SK-N-SH (cell line): ENCODE results near the gene KLHL41. TPM values are rescaled to one million over a fixed set of nuclear protein-coding genes. Genes with fewer than 3 reads are reported as not detected.

Experiments used
- CTCF ChIA-PET: fragments of 300-600, 350-600 bp; formaldehyde crosslinking; extraction: SDS; loops from one replicate; lab custom pipeline; 2021; lab: Yijun Ruan, JAX
- POLR2A ChIA-PET: fragments of 350-600 bp; sonication (Branson Sonifier 250); formaldehyde crosslinking; extraction: SDS; loops from one replicate; lab custom pipeline; 2020; ENCODE audit warnings: antibody characterized with exemption, inconsistent platforms; lab: Yijun Ruan, JAX
- DNase-seq: peaks from one replicate; pipeline ENCODE4 v3.0.0; 2012
- H2AFZ ChIP-seq: fragments of 200-600 bp; sonication (generic); 2 replicates; pipeline ENCODE4 v1.8.1; 2016; ENCODE audit warnings: antibody characterized with exemption, mild to moderate bottlenecking, low read depth
- H3F3A ChIP-seq: fragments of 200-600 bp; sonication (generic); replicated peaks from 2 replicates; pipeline ENCODE3; 2016; ENCODE audit warnings: antibody characterized with exemption, mild to moderate bottlenecking; ENCODE audit not compliant: insufficient read depth
- H3K27ac ChIP-seq, 2 experiments: fragments of 200-500 bp in 1 of 2; fragments of 200-600 bp in 1 of 2; sonication (Bioruptor generic) in 1 of 2; sonication (generic), shearing (Covaris generic) in 1 of 2; 2 replicates each; pipeline versions ENCODE4 v1.5.1 to v1.6.1; 2014 to 2016; ENCODE audit warnings: low read depth in 2 of 2, inconsistent platforms in 1 of 2, low read length in 1 of 2, mild to moderate bottlenecking in 1 of 2, mixed read lengths in 1 of 2
- H3K27me3 ChIP-seq: fragments of 200-600 bp; sonication (generic), shearing (Covaris generic); 2 replicates; pipeline ENCODE4 v1.6.1; 2016; ENCODE audit warnings: mixed run types; ENCODE audit not compliant: insufficient read depth
- H3K36me3 ChIP-seq, 2 experiments: fragments of 200-500 bp in 1 of 2; fragments of 200-600 bp in 1 of 2; sonication (Bioruptor generic) in 1 of 2; sonication (generic) in 1 of 2; replicated peaks in 1 of 2; 2 replicates each; pipeline versions ENCODE3 to v1.5.1; 2014 to 2016; ENCODE audit warnings: low read length in 1 of 2, mild to moderate bottlenecking in 1 of 2; ENCODE audit not compliant: insufficient read depth in 2 of 2, control insufficient read depth in 1 of 2
- H3K4me1 ChIP-seq, 2 experiments: fragments of 200-500 bp in 1 of 2; fragments of 200-600 bp in 1 of 2; sonication (Bioruptor generic) in 1 of 2; sonication (generic), shearing (Covaris generic) in 1 of 2; 2 replicates each; pipeline versions ENCODE4 v1.5.1 to v1.6.1; 2014 to 2016; ENCODE audit warnings: low read depth in 1 of 2, low read length in 1 of 2, mixed run types in 1 of 2; ENCODE audit not compliant: insufficient read depth in 2 of 2, control insufficient read depth in 1 of 2
- H3K4me2 ChIP-seq: fragments of 200-600 bp; sonication (generic), shearing (Covaris generic); 2 replicates; pipeline ENCODE4 v1.6.1; 2017; ENCODE audit warnings: mixed run types
- H3K4me3 ChIP-seq, 2 experiments: fragments of 200-500 bp in 1 of 2; fragments of 200-600 bp in 1 of 2; sonication (Bioruptor generic) in 1 of 2; sonication (generic), shearing (Covaris generic) in 1 of 2; 2 replicates each; pipeline versions ENCODE4 v1.5.1 to v1.8.1; 2014 to 2016; ENCODE audit warnings: low read depth in 2 of 2, inconsistent platforms in 1 of 2, low read length in 1 of 2, mild to moderate bottlenecking in 1 of 2, mixed read lengths in 1 of 2, moderate library complexity in 1 of 2
- H3K79me2 ChIP-seq: fragments of 200-600 bp; sonication (generic); 2 replicates; pipeline ENCODE4 v1.8.1; 2017; ENCODE audit warnings: mild to moderate bottlenecking; ENCODE audit not compliant: insufficient read depth
- H3K9ac ChIP-seq: fragments of 200-600 bp; sonication (generic); 2 replicates; pipeline ENCODE4 v1.6.1; 2017; ENCODE audit warnings: mixed run types
- H3K9me2 ChIP-seq: fragments of 200-600 bp; sonication (generic); 2 replicates; pipeline ENCODE4 v1.6.1; 2017; ENCODE audit warnings: mixed run types
- H3K9me3 ChIP-seq: fragments of 200-600 bp; sonication (generic); 2 replicates; pipeline ENCODE4 v1.6.1; 2017; ENCODE audit warnings: mixed run types, mild to moderate bottlenecking, moderate library complexity
- H4K20me1 ChIP-seq: fragments of 200-600 bp; sonication (generic); 2 replicates; pipeline ENCODE4 v1.6.1; 2017; ENCODE audit warnings: mild to moderate bottlenecking, mixed run types; ENCODE audit not compliant: insufficient read depth
- CHD2 ChIP-seq: fragments of 150-350 bp; IDR thresholded peaks from 2 replicates; pipeline ENCODE4 v1.6.1; 2018; ENCODE audit warnings: low read length; ENCODE audit not compliant: partially characterized antibody
- EZH2phosphoT487 ChIP-seq: fragments of 200-600 bp; sonication (generic); IDR thresholded peaks from 2 replicates; pipeline ENCODE4 v1.6.1; 2017; ENCODE audit warnings: low read depth, mixed run types, mild to moderate bottlenecking, antibody characterized with exemption, moderate library complexity, borderline replicate concordance
- FOSL2 ChIP-seq: IDR thresholded peaks from 2 replicates; pipeline ENCODE4 v1.4.0; 2012; ENCODE audit warnings: low read depth, mild to moderate bottlenecking, moderate library complexity, borderline replicate concordance
- FOXJ3 ChIP-seq: sonication (generic); formaldehyde crosslinking; IDR thresholded peaks from 2 replicates; pipeline ENCODE4 v1.5.1; 2020; ENCODE audit warnings: mild to moderate bottlenecking, missing genetic modification reagents
- FOXM1 ChIP-seq: IDR thresholded peaks from 2 replicates; pipeline ENCODE4 v1.4.0; 2012; ENCODE audit warnings: low read depth, mild to moderate bottlenecking
- GATA2 ChIP-seq: sonication (generic); formaldehyde crosslinking; IDR thresholded peaks from 2 replicates; pipeline ENCODE4 v1.5.0; 2020; ENCODE audit warnings: mild to moderate bottlenecking, missing genetic modification reagents
- MEF2A ChIP-seq: IDR thresholded peaks from 2 replicates; pipeline ENCODE4 v1.4.0; 2012; ENCODE audit warnings: low read depth, borderline replicate concordance
- NFIC ChIP-seq: IDR thresholded peaks from 2 replicates; pipeline ENCODE4 v1.4.0; 2012; ENCODE audit warnings: borderline replicate concordance
- RCOR1 ChIP-seq: fragments of 150-350 bp; IDR thresholded peaks from 2 replicates; pipeline ENCODE4 v1.6.1; 2017; ENCODE audit warnings: antibody characterized with exemption, low read length
- SIN3A ChIP-seq: IDR thresholded peaks from 2 replicates; pipeline ENCODE4 v1.6.1; 2012; ENCODE audit warnings: low read depth, mild to moderate bottlenecking, low read length, moderate library complexity, borderline replicate concordance
- SMC3 ChIP-seq: IDR thresholded peaks from 2 replicates; pipeline ENCODE4 v1.6.1; 2012; ENCODE audit warnings: low read depth, low read length, improper control_type of control experiment
- YY1 ChIP-seq: IDR thresholded peaks from 2 replicates; pipeline ENCODE4 v1.4.0; 2012; ENCODE audit warnings: low read depth, mild to moderate bottlenecking
- WGBS: methylation state at CpG from one replicate; pipeline ENCODE4 v1.1.6; 2017; ENCODE audit warnings: low lambda C conversion rate; 5-methylcytosine and 5-hydroxymethylcytosine counted together
- polyA plus RNA-seq, 3 experiments: library from polyadenylated mRNA; depleted of rRNA; stranded (reverse); fragments of >200 nt; gene quantifications; 2 replicates each; pipeline ENCODE4 v1.2.3, GENCODE V29; 2012
- TF ChIP-seq, protein P1 (sequence below): fragments of 200-600 bp; sonication (generic); IDR thresholded peaks from 2 replicates; pipeline ENCODE4 v1.6.1; 2017; ENCODE audit warnings: antibody characterized with exemption, mild to moderate bottlenecking, moderate library complexity
- TF ChIP-seq, protein P2 (sequence below): IDR thresholded peaks from 2 replicates; pipeline ENCODE4 v1.6.1; 2012; ENCODE audit warnings: mild to moderate bottlenecking, low read depth, low read length, moderate library complexity

KLHL41 gene
- polyA plus RNA-seq, 1 of the 3 experiments (the other 2 are of a cell fraction) = 0.26 TPM

DNA sequence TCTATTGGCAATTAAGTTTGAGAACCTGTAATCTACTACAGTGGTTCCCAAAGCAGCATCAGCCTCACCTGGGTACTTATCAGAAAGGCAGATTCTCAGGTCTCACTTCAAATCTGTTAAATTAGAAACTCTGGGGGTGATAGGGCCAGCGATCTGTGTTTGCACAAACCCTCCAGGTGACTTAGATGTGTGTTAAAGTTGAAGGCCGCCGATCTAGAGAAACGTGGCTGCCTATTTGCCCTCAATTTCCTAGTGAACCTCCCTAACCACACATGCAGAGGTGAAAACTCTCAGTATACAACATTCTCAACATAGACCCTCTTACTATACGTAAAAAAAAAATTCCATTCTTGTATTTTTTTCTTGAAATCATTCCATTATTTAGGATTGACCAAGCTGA, 14.2 kb downstream of the KLHL41 start:
- H3K79me2 ChIP-seq = no peaks in the 10 kb centered on the region
- no peaks in the 10 kb centered on the region for H3K9me2 ChIP-seq
- TF ChIP-seq YY1 = no peak
- TF ChIP-seq, protein P1, sequence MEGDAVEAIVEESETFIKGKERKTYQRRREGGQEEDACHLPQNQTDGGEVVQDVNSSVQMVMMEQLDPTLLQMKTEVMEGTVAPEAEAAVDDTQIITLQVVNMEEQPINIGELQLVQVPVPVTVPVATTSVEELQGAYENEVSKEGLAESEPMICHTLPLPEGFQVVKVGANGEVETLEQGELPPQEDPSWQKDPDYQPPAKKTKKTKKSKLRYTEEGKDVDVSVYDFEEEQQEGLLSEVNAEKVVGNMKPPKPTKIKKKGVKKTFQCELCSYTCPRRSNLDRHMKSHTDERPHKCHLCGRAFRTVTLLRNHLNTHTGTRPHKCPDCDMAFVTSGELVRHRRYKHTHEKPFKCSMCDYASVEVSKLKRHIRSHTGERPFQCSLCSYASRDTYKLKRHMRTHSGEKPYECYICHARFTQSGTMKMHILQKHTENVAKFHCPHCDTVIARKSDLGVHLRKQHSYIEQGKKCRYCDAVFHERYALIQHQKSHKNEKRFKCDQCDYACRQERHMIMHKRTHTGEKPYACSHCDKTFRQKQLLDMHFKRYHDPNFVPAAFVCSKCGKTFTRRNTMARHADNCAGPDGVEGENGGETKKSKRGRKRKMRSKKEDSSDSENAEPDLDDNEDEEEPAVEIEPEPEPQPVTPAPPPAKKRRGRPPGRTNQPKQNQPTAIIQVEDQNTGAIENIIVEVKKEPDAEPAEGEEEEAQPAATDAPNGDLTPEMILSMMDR = no peak
- TF ChIP-seq SMC3 = no peak
- no peak for TF ChIP-seq SIN3A
- no peak for TF ChIP-seq RCOR1
- no peak for TF ChIP-seq FOXM1
- TF ChIP-seq CHD2 = no peak
- no peak for TF ChIP-seq MEF2A
- no peak for TF ChIP-seq FOSL2
- TF ChIP-seq FOXJ3 (CRISPR knock-in tag) = no peak
- no peak for TF ChIP-seq NFIC
- TF ChIP-seq, protein P2, sequence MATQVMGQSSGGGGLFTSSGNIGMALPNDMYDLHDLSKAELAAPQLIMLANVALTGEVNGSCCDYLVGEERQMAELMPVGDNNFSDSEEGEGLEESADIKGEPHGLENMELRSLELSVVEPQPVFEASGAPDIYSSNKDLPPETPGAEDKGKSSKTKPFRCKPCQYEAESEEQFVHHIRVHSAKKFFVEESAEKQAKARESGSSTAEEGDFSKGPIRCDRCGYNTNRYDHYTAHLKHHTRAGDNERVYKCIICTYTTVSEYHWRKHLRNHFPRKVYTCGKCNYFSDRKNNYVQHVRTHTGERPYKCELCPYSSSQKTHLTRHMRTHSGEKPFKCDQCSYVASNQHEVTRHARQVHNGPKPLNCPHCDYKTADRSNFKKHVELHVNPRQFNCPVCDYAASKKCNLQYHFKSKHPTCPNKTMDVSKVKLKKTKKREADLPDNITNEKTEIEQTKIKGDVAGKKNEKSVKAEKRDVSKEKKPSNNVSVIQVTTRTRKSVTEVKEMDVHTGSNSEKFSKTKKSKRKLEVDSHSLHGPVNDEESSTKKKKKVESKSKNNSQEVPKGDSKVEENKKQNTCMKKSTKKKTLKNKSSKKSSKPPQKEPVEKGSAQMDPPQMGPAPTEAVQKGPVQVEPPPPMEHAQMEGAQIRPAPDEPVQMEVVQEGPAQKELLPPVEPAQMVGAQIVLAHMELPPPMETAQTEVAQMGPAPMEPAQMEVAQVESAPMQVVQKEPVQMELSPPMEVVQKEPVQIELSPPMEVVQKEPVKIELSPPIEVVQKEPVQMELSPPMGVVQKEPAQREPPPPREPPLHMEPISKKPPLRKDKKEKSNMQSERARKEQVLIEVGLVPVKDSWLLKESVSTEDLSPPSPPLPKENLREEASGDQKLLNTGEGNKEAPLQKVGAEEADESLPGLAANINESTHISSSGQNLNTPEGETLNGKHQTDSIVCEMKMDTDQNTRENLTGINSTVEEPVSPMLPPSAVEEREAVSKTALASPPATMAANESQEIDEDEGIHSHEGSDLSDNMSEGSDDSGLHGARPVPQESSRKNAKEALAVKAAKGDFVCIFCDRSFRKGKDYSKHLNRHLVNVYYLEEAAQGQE = no peak
- no peak for TF ChIP-seq GATA2 (CRISPR knock-in tag)
- H2AFZ ChIP-seq = no peak overlapping the region
- H3K4me2 ChIP-seq = no peak overlapping the region
- H3F3A ChIP-seq = no peaks in the 10 kb centered on the region
- ChIA-PET POLR2A (no interaction called here), CTCF (interaction anchor here (0.7 kb wide), 1 partner anchor 39 kb away, joined by 3 read pairs; no protein-coding TSS in a partner anchor)
- no peak overlapping the region for H3K27ac ChIP-seq
- no peaks in the 10 kb centered on the region for H3K4me1 ChIP-seq
- H3K36me3 ChIP-seq = peaks cover 13 to 17% of the 10 kb centered on the region in 2 experiments
- no peak overlapping the region for H3K4me3 ChIP-seq
- no peaks in the 10 kb centered on the region for H4K20me1 ChIP-seq
- 68% methylated on average over 5 of the region's 5 CpGs for WGBS
- no peak for DNase-seq
- no peaks in the 10 kb centered on the region for H3K27me3 ChIP-seq
- no peaks in the 10 kb centered on the region for H3K9me3 ChIP-seq
- no peak overlapping the region for H3K9ac ChIP-seq

DNA sequence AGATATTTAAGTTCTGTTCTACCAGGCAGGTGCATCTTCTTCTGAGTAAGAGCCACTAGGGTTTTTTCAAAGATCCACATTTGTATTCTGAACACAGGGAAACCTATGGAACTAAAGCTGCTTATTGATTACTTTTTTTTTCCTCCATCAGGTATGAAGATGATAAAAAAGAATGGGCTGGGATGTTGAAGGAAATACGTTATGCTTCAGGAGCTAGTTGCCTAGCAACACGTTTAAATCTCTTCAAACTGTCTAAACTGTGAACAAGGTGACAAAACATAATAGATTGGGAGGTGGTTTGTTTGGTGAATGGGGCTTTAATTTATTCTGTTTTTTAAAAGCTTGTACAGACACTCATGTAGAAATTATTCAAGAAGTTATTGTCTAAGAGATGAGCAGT, 15.9 kb downstream of the KLHL41 start:
- Histone ChIP-seq H3K9me2 (no peaks in the 10 kb centered on the region), H3K4me1 (no peaks in the 10 kb centered on the region), H3K79me2 (no peaks in the 10 kb centered on the region), H3K9ac (no peak overlapping the region), H3K9me3 (no peaks in the 10 kb centered on the region), H3K4me3 (no peak overlapping the region), H3K4me2 (no peak overlapping the region), H3F3A (peaks cover under 1% of the 10 kb centered on the region), H3K27me3 (no peaks in the 10 kb centered on the region), H4K20me1 (no peaks in the 10 kb centered on the region), H2AFZ (no peak overlapping the region), H3K36me3 (peaks cover 22 to 30% of the 10 kb centered on the region in 2 experiments), H3K27ac (no peak overlapping the region)
- POLR2A ChIA-PET = no interaction called here
- CTCF ChIA-PET = no interaction called here
- 93% methylated on average over 2 of the region's 2 CpGs for WGBS
- TF ChIP-seq EZH2phosphoT487 = no peak
- DNase-seq = no peak
